ENCODE data around the gene SCYL2.

Gene SCYL2

GRCh38 chr12:100382338-100382737 lies 115.4 kb downstream of the SCYL2 start:
- ChIA-PET POLR2A (no interaction called here), CTCF (no interaction called here)
- no peak for DNase-seq (ENCODE audit: low read depth, low spot score)
- no peak overlapping the region for H3K4me3 ChIP-seq (ENCODE audit: low read depth, low read length)
- TF ChIP-seq CTCF (IDR thresholded peaks at IDR 0.05; ENCODE audit: insufficient read depth, low read length, missing control alignments) = no peak

GRCh38 chr12:100383586-100384558 lies 116.9 kb downstream of the SCYL2 start:
- no peak for TF ChIP-seq CTCF (IDR thresholded peaks at IDR 0.05; ENCODE audit: insufficient read depth, low read length, missing control alignments)
- ChIA-PET POLR2A (no interaction called here), CTCF (no interaction called here)
- no peak overlapping the region for H3K4me3 ChIP-seq (ENCODE audit: low read depth, low read length)
- no peak for DNase-seq (ENCODE audit: low read depth, low spot score)

- POLR2A ChIA-PET = no interaction called here
- TF ChIP-seq CTCF (IDR thresholded peaks at IDR 0.05; ENCODE audit: insufficient read depth, low read length, missing control alignments) = no peak
- CTCF ChIA-PET = interaction anchor here (0.6 kb wide), 1 partner anchor 20 kb away, joined by 4 read pairs; no protein-coding TSS in a partner anchor
- no peak for DNase-seq (ENCODE audit: low read depth, low spot score)
- no peak overlapping the region for H3K4me3 ChIP-seq (ENCODE audit: low read depth, low read length)
Measured at GRCh38 chr12:100384559-100384935, 117.6 kb downstream of the SCYL2 start.

- H3K4me3 ChIP-seq (ENCODE audit: low read depth, low read length) = no peak overlapping the region
- DNase-seq (ENCODE audit: low read depth, low spot score) = no peak
- ChIA-PET POLR2A (no interaction called here), CTCF (interaction anchor here (1.5 kb wide), 1 partner anchor 16 kb away, joined by 4 read pairs; no protein-coding TSS in a partner anchor)
- TF ChIP-seq CTCF (IDR thresholded peaks at IDR 0.05; ENCODE audit: insufficient read depth, low read length, missing control alignments) = no peak
Measured at GRCh38 chr12:100388382-100388781, 121.4 kb downstream of the SCYL2 start.

All from AG04449 (cell line).